Measurements from ENCODE around the gene WSCD2.
A peak's percentile ranks its signal among the peaks of the same experiment; 100 is the strongest.

WSCD2 gene

GRCh38 chr12:108129017-108129812, at the start of gene WSCD2:
Gene WSCD2, plus strand, starts transcription at chr12:108129288. Its CDS starts 66,545 bp downstream, at chr12:108195833.
- no peak for DNase-seq

- DNase-seq = no peak
These were observed 49.4 kb upstream of the WSCD2 start for GRCh38 chr12:108079721-108080120.

- no peak for DNase-seq
These were observed 48.7 kb upstream of the WSCD2 start for GRCh38 chr12:108080363-108080762.

- no peak for DNase-seq
These were observed 46.6 kb upstream of the WSCD2 start for GRCh38 chr12:108082485-108082884.

- DNase-seq = no peak
These were observed 41.2 kb upstream of the WSCD2 start for GRCh38 chr12:108087900-108088299.

GRCh38 chr12:108090107-108090899, 38.8 kb upstream of the WSCD2 start:
- DNase-seq = no peak

GRCh38 chr12:108090932-108091678, 38.0 kb upstream of the WSCD2 start:
- no peak for DNase-seq

- DNase-seq = no peak
These were observed 37.4 kb upstream of the WSCD2 start for GRCh38 chr12:108091679-108092051.

GRCh38 chr12:108093209-108093608, 35.9 kb upstream of the WSCD2 start:
- DNase-seq = no peak

GRCh38 chr12:108094056-108094649, 34.9 kb upstream of the WSCD2 start:
- no peak for DNase-seq

- DNase-seq = no peak
These were observed 31.8 kb upstream of the WSCD2 start for GRCh38 chr12:108097160-108097911.

GRCh38 chr12:108098374-108098773, 30.7 kb upstream of the WSCD2 start:
- no peak for DNase-seq

GRCh38 chr12:108099073-108099472, 30.0 kb upstream of the WSCD2 start:
- DNase-seq = peak; percentile 22

- DNase-seq = no peak
These were observed 29.2 kb upstream of the WSCD2 start for GRCh38 chr12:108099778-108100489.

GRCh38 chr12:108101605-108102175, 27.4 kb upstream of the WSCD2 start:
- DNase-seq = no peak

GRCh38 chr12:108102363-108102762, 26.7 kb upstream of the WSCD2 start:
- DNase-seq = no peak

GRCh38 chr12:108103087-108103486, 26.0 kb upstream of the WSCD2 start:
- DNase-seq = no peak

GRCh38 chr12:108103517-108103916, 25.6 kb upstream of the WSCD2 start:
- DNase-seq = no peak

- DNase-seq = no peak
These were observed 24.4 kb upstream of the WSCD2 start for GRCh38 chr12:108104657-108105056.

GRCh38 chr12:108106599-108106998, 22.5 kb upstream of the WSCD2 start:
- no peak for DNase-seq

- no peak for DNase-seq
These were observed 21.8 kb upstream of the WSCD2 start for GRCh38 chr12:108107293-108107692.

Data from CD4-positive, alpha-beta T cell treated with Interleukin-4 for 4 hours (primary cell).